Measurements from ENCODE around the gene INSYN1.
"Not testable (repeated sequence)": the region's sequence is repeated elsewhere in the genome, so short reads cannot be mapped to it uniquely, and the experiment has no call there.

INSYN1 gene

DNA sequence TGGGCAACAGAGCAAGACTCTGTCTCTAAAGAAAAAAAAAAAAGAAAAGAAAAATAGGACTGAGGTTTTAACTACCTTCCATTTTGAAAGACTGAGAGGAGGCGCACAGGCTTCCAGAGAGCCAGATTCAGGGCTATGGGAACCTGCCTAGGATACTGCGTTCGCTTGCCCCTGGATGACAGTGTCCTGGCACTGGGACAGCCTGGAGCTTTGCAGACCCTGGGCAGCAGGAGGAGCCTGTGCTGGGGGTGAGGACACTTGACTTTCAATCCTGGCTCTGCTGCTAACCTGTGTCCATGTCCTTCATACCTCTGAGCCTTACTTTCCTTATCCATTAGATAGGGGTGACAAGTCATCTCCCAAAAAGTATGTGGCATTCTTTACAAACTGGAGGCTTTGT, 37.7 kb downstream of the INSYN1 start:
- no peaks in the 10 kb centered on the region for H3K9me3 Mint-ChIP-seq
- no peak overlapping the region for H3K27ac Mint-ChIP-seq
- H3K36me3 Mint-ChIP-seq, result no peaks in the 10 kb centered on the region
- ATAC-seq (no peak), DNase-seq (ENCODE audit: low spot score in 2 of 2) (no peak)
- no peaks in the 10 kb centered on the region for H3K4me1 Mint-ChIP-seq
- H3K4me3 Mint-ChIP-seq, result no peak overlapping the region

- H3K4me3 Mint-ChIP-seq, result no peak overlapping the region
- no peaks in the 10 kb centered on the region for H3K9me3 Mint-ChIP-seq
- no peak overlapping the region for H3K27ac Mint-ChIP-seq
Observed at GRCh38 chr15:73714695-73715301, 38.4 kb downstream of the INSYN1 start.

DNA sequence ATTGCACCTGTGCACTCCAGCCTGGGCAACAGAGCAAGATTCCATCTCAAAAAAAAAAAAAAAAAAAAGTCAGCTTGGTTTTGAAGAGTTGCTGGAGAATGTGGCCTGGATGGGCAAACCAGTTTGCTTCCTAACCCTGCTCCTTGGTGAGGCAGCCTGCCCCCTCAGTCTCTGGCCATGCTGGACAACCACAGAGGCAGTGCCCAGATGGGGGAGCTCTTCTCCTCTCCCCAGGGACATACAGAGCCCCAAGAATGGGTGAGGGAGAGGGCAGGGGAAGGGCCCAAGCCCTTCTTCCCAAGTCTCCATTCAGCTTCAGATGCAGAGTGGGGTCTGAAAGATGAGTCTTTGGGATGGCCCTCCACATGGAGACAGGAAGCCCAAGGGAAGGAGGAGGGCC, 41.0 kb downstream of the INSYN1 start:
- no peak for DNase-seq (ENCODE audit: low spot score in 2 of 2)
- H3K27ac Mint-ChIP-seq, result no peak overlapping the region
- H3K9me3 Mint-ChIP-seq, result no peaks in the 10 kb centered on the region
- no peaks in the 10 kb centered on the region for H3K36me3 Mint-ChIP-seq
- H3K4me3 Mint-ChIP-seq, result no peak overlapping the region
- H3K4me1 Mint-ChIP-seq, result no peaks in the 10 kb centered on the region
- ATAC-seq, result no peak

More at GRCh38 chr15:73714695-73715301, 38.4 kb downstream of the INSYN1 start:
- H3K4me1 Mint-ChIP-seq, result no peaks in the 10 kb centered on the region
- no peak for DNase-seq (ENCODE audit: low spot score in 2 of 2)
- ATAC-seq, result no peak
- no peaks in the 10 kb centered on the region for H3K36me3 Mint-ChIP-seq

- ATAC-seq, result no peak
- Mint-ChIP-seq H3K27ac (no peak overlapping the region), H3K36me3 (no peaks in the 10 kb centered on the region), H3K9me3 (no peaks in the 10 kb centered on the region), H3K4me3 (no peak overlapping the region), H3K4me1 (no peaks in the 10 kb centered on the region)
- DNase-seq (ENCODE audit: low spot score in 2 of 2), result no peak
Observed at GRCh38 chr15:73711526-73711925, 41.6 kb downstream of the INSYN1 start.

DNA sequence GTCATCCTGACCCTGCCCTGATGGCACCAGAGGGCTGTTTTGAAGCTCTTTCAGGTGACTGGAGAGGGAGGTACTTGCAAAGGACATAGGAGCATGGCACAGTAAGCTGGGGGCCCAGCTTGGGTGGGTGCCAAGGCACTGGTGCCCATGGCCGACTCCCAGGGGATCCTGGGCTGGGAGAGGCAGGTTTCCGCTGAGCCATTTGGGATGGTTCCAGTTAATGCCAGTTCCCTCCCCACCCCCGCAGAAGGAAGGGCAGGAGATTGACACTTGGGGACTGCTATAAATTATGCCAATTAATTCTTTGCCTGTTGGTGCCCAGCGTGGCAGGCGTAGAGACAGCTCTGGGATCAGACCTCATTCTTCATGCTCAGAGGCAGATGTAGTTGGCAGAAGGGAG, 42.8 kb downstream of the INSYN1 start:
- ATAC-seq, result no peak
- no peak overlapping the region for H3K27ac Mint-ChIP-seq
- H3K4me3 Mint-ChIP-seq, result no peak overlapping the region
- DNase-seq (ENCODE audit: low spot score in 2 of 2), result no peak
- no peaks in the 10 kb centered on the region for H3K36me3 Mint-ChIP-seq
- H3K9me3 Mint-ChIP-seq, result no peaks in the 10 kb centered on the region
- H3K4me1 Mint-ChIP-seq, result peaks cover 1% of the 10 kb centered on the region

DNA sequence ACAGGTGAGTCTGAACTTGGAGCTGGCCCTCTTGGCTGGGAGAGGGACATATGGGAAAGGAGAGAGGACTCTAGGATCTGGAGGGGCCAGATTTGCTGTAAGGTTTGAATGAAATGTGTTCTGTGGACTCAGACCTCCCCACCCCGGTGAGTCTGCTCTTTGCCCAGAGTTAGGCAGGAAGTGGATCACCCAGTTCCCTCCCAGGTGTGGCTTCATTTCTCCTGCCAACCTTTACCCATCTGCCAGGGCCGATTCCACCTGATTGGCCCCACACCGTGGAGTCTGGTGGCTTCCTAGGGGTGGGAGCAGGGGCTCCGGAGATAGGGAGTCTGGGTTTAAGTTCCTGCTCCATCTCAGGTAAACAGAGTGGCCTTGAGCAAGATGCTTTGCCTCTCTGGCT, 43.5 kb downstream of the INSYN1 start:
- H3K27ac Mint-ChIP-seq, result no peak overlapping the region
- H3K4me1 Mint-ChIP-seq, result peaks cover 8% of the 10 kb centered on the region
- H3K4me3 Mint-ChIP-seq, result no peak overlapping the region

GRCh38 chr15:73709241-73709640, 43.9 kb downstream of the INSYN1 start:
- Mint-ChIP-seq H3K36me3 (no peaks in the 10 kb centered on the region), H3K4me3 (no peak overlapping the region), H3K4me1 (peaks cover 9% of the 10 kb centered on the region), H3K27ac (no peak overlapping the region), H3K9me3 (no peaks in the 10 kb centered on the region)
- DNase-seq (ENCODE audit: low spot score in 2 of 2) (no peak), ATAC-seq (no peak)

More for the DNA sequence above, 43.5 kb downstream of the INSYN1 start:
- Mint-ChIP-seq H3K9me3 (no peaks in the 10 kb centered on the region), H3K36me3 (no peaks in the 10 kb centered on the region)
- DNase-seq (ENCODE audit: low spot score in 2 of 2) (no peak), ATAC-seq (no peak)

GRCh38 chr15:73708691-73709090, 44.5 kb downstream of the INSYN1 start:
- Mint-ChIP-seq H3K4me1 (peaks cover 9% of the 10 kb centered on the region), H3K9me3 (no peaks in the 10 kb centered on the region), H3K27ac (no peak overlapping the region), H3K4me3 (no peak overlapping the region), H3K36me3 (no peaks in the 10 kb centered on the region)
- DNase-seq (ENCODE audit: low spot score in 2 of 2) (no peak), ATAC-seq (no peak)

GRCh38 chr15:73704869-73705645, 48.1 kb downstream of the INSYN1 start:
- Mint-ChIP-seq H3K4me3 (no peak overlapping the region), H3K9me3 (no peaks in the 10 kb centered on the region), H3K4me1 (peaks cover 13% of the 10 kb centered on the region), H3K27ac (no peak overlapping the region), H3K36me3 (no peaks in the 10 kb centered on the region)
- peak; percentile 34 to 79 for DNase-seq (ENCODE audit: low spot score in 2 of 2)
- peak; percentile 68 for ATAC-seq

- not testable (repeated sequence) for H3K27ac Mint-ChIP-seq; DNase-seq (ENCODE audit: low spot score in 2 of 2); H3K4me3 Mint-ChIP-seq; ATAC-seq; H3K9me3 Mint-ChIP-seq; H3K36me3 Mint-ChIP-seq
- peaks cover 17% of the 10 kb centered on the region for H3K4me1 Mint-ChIP-seq
Observed at GRCh38 chr15:73704142-73704868, 48.8 kb downstream of the INSYN1 start.

DNA sequence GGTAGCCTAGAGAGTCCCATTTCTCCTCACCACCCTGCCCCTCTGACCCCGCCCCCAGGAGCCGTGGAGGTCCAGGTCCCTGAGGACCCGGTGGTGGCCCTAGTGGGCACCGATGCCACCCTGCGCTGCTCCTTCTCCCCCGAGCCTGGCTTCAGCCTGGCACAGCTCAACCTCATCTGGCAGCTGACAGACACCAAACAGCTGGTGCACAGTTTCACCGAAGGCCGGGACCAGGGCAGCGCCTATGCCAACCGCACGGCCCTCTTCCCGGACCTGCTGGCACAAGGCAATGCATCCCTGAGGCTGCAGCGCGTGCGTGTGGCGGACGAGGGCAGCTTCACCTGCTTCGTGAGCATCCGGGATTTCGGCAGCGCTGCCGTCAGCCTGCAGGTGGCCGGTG, 49.5 kb downstream of the INSYN1 start:
- DNase-seq (ENCODE audit: low spot score in 2 of 2); H3K36me3 Mint-ChIP-seq; H3K4me3 Mint-ChIP-seq; H3K27ac Mint-ChIP-seq; H3K9me3 Mint-ChIP-seq; ATAC-seq: not testable (repeated sequence)
- H3K4me1 Mint-ChIP-seq, result peaks cover 17% of the 10 kb centered on the region

DNA sequence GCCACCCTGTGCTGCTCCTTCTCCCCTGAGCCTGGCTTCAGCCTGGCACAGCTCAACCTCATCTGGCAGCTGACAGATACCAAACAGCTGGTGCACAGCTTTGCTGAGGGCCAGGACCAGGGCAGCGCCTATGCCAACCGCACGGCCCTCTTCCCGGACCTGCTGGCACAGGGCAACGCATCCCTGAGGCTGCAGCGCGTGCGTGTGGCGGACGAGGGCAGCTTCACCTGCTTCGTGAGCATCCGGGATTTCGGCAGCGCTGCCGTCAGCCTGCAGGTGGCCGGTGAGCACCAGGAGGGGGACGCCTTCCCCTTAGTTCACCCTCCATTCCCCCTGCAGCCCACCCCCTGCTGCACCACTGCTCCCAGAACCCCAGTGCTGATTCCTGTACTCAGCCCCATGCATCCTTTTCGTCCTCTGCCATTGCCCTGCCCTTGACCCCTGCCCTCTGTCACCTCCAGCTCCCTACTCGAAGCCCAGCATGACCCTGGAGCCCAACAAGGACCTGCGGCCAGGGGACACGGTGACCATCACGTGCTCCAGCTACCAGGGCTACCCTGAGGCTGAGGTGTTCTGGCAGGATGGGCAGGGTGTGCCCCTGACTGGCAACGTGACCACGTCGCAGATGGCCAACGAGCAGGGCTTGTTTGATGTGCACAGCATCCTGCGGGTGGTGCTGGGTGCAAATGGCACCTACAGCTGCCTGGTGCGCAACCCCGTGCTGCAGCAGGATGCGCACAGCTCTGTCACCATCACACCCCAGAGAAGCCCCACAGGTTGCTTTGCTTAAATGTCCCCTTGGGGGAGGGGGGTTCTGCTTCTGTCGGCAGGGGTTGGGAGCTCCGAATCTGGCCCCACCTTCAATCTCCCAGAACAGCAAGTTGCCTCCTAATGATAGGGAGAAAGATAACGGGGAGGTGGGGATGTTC, 50.6 kb downstream of the INSYN1 start:
- H3K4me3 Mint-ChIP-seq; H3K9me3 Mint-ChIP-seq; ATAC-seq; DNase-seq (ENCODE audit: low spot score in 2 of 2); H3K27ac Mint-ChIP-seq; H3K36me3 Mint-ChIP-seq: not testable (repeated sequence)
- H3K4me1 Mint-ChIP-seq, result peaks cover 25% of the 10 kb centered on the region

- Mint-ChIP-seq H3K36me3 (peaks cover 9% of the 10 kb centered on the region), H3K4me3 (no peak overlapping the region), H3K9me3 (no peaks in the 10 kb centered on the region), H3K27ac (no peak overlapping the region), H3K4me1 (peaks cover 37% of the 10 kb centered on the region)
- peak; percentile 60 to 85 for DNase-seq (ENCODE audit: low spot score in 2 of 2)
- ATAC-seq, result peak; percentile 67
Observed at GRCh38 chr15:73700041-73700842, 52.9 kb downstream of the INSYN1 start.

DNA sequence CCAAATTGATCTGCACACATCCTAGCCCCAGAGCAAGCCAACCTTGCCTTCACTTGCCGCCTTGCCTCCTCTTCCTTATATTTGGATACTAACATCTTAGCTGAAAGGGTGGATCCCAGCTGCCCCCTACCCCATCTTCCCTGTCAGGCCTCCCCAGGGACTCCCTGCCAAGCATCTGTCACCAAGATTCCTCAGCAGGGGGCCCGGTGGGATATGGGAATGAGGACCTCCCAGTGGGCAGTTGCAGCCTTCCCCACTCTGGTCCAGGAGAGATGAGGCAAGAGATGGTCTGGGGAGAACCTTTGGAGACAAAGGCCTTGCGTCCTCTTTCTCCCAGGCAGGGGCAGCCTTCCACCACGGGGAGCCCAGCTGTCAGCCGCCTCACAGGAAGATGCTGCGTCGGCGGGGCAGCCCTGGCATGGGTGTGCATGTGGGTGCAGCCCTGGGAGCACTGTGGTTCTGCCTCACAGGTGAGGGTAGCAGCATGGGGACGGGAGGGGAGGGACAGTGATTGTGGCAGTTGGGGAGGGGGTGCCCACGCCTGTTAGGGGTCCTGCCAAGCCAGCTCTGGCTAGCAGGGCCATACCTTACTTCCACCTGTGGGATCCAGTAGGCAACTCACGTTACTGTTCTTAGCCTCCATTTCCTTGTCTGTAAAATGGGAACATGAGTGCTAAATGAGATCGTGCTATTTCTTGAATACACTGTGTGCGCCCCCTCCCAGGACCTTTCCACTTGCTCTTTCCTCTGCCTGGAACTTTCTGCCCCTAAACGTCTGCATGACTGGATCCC, 53.7 kb downstream of the INSYN1 start:
- Mint-ChIP-seq H3K4me3 (no peak overlapping the region), H3K36me3 (peaks cover 9% of the 10 kb centered on the region), H3K4me1 (peaks cover 30% of the 10 kb centered on the region), H3K27ac (no peak overlapping the region), H3K9me3 (no peaks in the 10 kb centered on the region)
- no peak for ATAC-seq
- no peak for DNase-seq (ENCODE audit: low spot score in 2 of 2)
